GM12878 (cell line): ENCODE measurements around the gene RSPRY1. TPM values are rescaled to one million over a fixed set of nuclear protein-coding genes. Genes with fewer than 3 reads are reported as not detected.

Experiments used
- ATAC-seq: fragments of 200-7000 bp; cut with Tn5 transposase; 3 replicates; pipeline ENCODE4 v1.9.1; 2020; ENCODE audit warnings: mild to moderate bottlenecking, moderate library complexity
- BruUV-seq: library from RNA; stranded (reverse); fragments of 400-500 nt; replicated peaks from 2 replicates; lab custom pipeline; 2021; lab: Mats Ljungman, UMichigan
- CTCF ChIA-PET: fragments of 300-600 bp; sonication (Branson Sonifier 250); formaldehyde crosslinking; extraction: SDS; loops from one replicate; lab custom pipeline; 2021; ENCODE audit warnings: inconsistent platforms; lab: Yijun Ruan, JAX
- POLR2A ChIA-PET: fragments of 350-600 bp; formaldehyde crosslinking; extraction: SDS; loops from one replicate; lab custom pipeline; 2021; ENCODE audit warnings: inconsistent platforms; lab: Charles Lee
- RAD21 ChIA-PET: fragments of 300-600 bp; sonication (Branson Sonifier 250); formaldehyde crosslinking; loops from one replicate; lab custom pipeline; 2023; ENCODE audit warnings: antibody characterized with exemption; ENCODE audit not compliant: unreplicated experiment; lab: Charles Lee
- SMC1A ChIA-PET: fragments of 300-600 bp; sonication (Branson Sonifier 250); formaldehyde crosslinking; loops from one replicate; lab custom pipeline; 2023; ENCODE audit not compliant: unreplicated experiment, uncharacterized antibody; lab: Charles Lee
- DNase-seq: peaks from one replicate; pipeline ENCODE4 v3.0.0-alpha.2; 2011; ENCODE audit warnings: low read depth, low spot score
- FAIRE-seq: peaks from 3 replicates; lab custom pipeline; 2011; peaks lifted over from hg19 to GRCh38; lab: Jason Lieb, UNC
- H2AFZ ChIP-seq: 2 replicates; pipeline ENCODE4 v1.6.0; 2011; ENCODE audit warnings: low read depth, low read length, control low read depth; ENCODE audit not compliant: control insufficient read depth
- H3K27ac ChIP-seq: 2 replicates; pipeline ENCODE4 v1.5.1; 2011; ENCODE audit warnings: control low read depth; ENCODE audit not compliant: control insufficient read depth, insufficient read depth
- H3K27me3 ChIP-seq, 2 experiments: replicated peaks in 1 of 2; 2 replicates each; pipeline versions ENCODE4 v1.6.0 to v1.6.1; 2011; ENCODE audit warnings: low read length in 1 of 2; ENCODE audit not compliant: control insufficient read depth in 2 of 2, insufficient read depth in 2 of 2
- H3K36me3 ChIP-seq, 2 experiments: 2 replicates each; pipeline ENCODE4 v1.5.1; 2011; ENCODE audit warnings: low read length in 1 of 2; ENCODE audit not compliant: control insufficient read depth in 2 of 2, insufficient read depth in 2 of 2
- H3K4me1 ChIP-seq: 2 replicates; pipeline ENCODE4 v1.6.1; 2011; ENCODE audit warnings: mild to moderate bottlenecking, low read length, moderate library complexity, mixed read lengths; ENCODE audit not compliant: control insufficient read depth, insufficient read depth
- H3K4me2 ChIP-seq: 2 replicates; pipeline ENCODE4 v1.6.0; 2011; ENCODE audit warnings: control low read depth; ENCODE audit not compliant: control insufficient read depth, insufficient read depth
- H3K4me3 ChIP-seq: fragments of 200-600 bp; sonication (generic); 2 replicates; pipeline ENCODE4 v1.5.1; 2016
- H3K79me2 ChIP-seq: 2 replicates; pipeline ENCODE4 v1.6.0; 2011; ENCODE audit warnings: low read length; ENCODE audit not compliant: control insufficient read depth, insufficient read depth
- H3K9ac ChIP-seq: 2 replicates; pipeline ENCODE4 v1.8.0; 2011; ENCODE audit warnings: low read length, control low read depth, mixed read lengths; ENCODE audit not compliant: control insufficient read depth, insufficient read depth
- H3K9me3 ChIP-seq: replicated peaks from 3 replicates; pipeline ENCODE4 v1.5.1; 2011; ENCODE audit warnings: mild to moderate bottlenecking, low read length; ENCODE audit not compliant: control insufficient read depth, insufficient read depth
- H4K20me1 ChIP-seq: 2 replicates; pipeline ENCODE4 v1.6.0; 2011; ENCODE audit not compliant: control insufficient read depth, insufficient read depth
- E2F8 ChIP-seq: fragments of 450-650 bp; IDR thresholded peaks from 2 replicates; pipeline ENCODE4 v1.6.1; 2018; ENCODE audit warnings: mild to moderate bottlenecking, low read depth, moderate library complexity; ENCODE audit not compliant: partially characterized antibody
- HSF1 ChIP-seq: fragments of 150-350 bp; IDR thresholded peaks from 2 replicates; pipeline ENCODE4 v1.6.1; 2014; ENCODE audit warnings: mild to moderate bottlenecking, low read depth, low read length
- MXI1 ChIP-seq: fragments of 150-350 bp; IDR thresholded peaks from 2 replicates; pipeline ENCODE4 v1.6.1; 2011; ENCODE audit warnings: low read depth, mild to moderate bottlenecking, inconsistent platforms, low read length, improper control_type of control experiment
- NFIC ChIP-seq: IDR thresholded peaks from 2 replicates; pipeline ENCODE4 v1.6.1; 2012; ENCODE audit warnings: low read depth, mild to moderate bottlenecking, inconsistent platforms, low read length, moderate library complexity
- NFXL1 ChIP-seq: fragments of 450-650 bp; IDR thresholded peaks from 2 replicates; pipeline ENCODE4 v1.6.1; 2017; ENCODE audit warnings: antibody characterized with exemption, mild to moderate bottlenecking, borderline replicate concordance
- NRF1 ChIP-seq: conservative IDR thresholded peaks from 2 replicates; pipeline ENCODE4 v1.6.1; 2011; ENCODE audit warnings: mild to moderate bottlenecking, low read depth, low read length, improper control_type of control experiment
- POU2F2 ChIP-seq: IDR thresholded peaks from 3 replicates; pipeline ENCODE4 v1.6.1; 2011; ENCODE audit warnings: low read depth, mild to moderate bottlenecking, low read length, borderline replicate concordance
- SREBF1 ChIP-seq: IDR thresholded peaks from 2 replicates; pipeline ENCODE4 v1.6.1; 2012; ENCODE audit warnings: mild to moderate bottlenecking, low read length
- STAT3 ChIP-seq: IDR thresholded peaks from 2 replicates; pipeline ENCODE4 v1.6.1; 2011; ENCODE audit warnings: low read depth, low read length, improper control_type of control experiment
- TBL1XR1 ChIP-seq: IDR thresholded peaks from 2 replicates; pipeline ENCODE4 v1.6.1; 2012; ENCODE audit warnings: low read depth, low read length, improper control_type of control experiment
- TCF3 ChIP-seq: IDR thresholded peaks from 2 replicates; pipeline ENCODE4 v1.6.1; 2012; ENCODE audit warnings: low read depth, mild to moderate bottlenecking, low read length, borderline replicate concordance; ENCODE audit not compliant: insufficient read depth
- YBX1 ChIP-seq: fragments of 450-650 bp; IDR thresholded peaks from 2 replicates; pipeline ENCODE4 v1.6.1; 2016; ENCODE audit warnings: antibody characterized with exemption
- ZZZ3 ChIP-seq: IDR thresholded peaks from 2 replicates; pipeline ENCODE4 v1.6.1; 2011; ENCODE audit warnings: low read depth; ENCODE audit not compliant: control insufficient read depth, insufficient read length
- WGBS: methylation state at CpG from one replicate; pipeline ENCODE4 v1.1.6; 2016; ENCODE audit warnings: low lambda C conversion rate; ENCODE audit not compliant: insufficient replicate concordance, insufficient coverage; ENCODE audit errors: missing lambda C conversion rate; 5-methylcytosine and 5-hydroxymethylcytosine counted together
- in situ Hi-C: fragments of 300-500 bp; cut with MboI; formaldehyde crosslinking; loops from 9 replicates; pipeline ENCODE4 v1.14.3; 2018; ENCODE audit warnings: mixed read lengths
- intact Hi-C: fragments of 100-400 bp; cut with micrococcal nuclease; formaldehyde crosslinking; loops from one replicate; pipeline ENCODE4 v1.14.2; 2022; ENCODE audit not compliant: unreplicated experiment
- polyA plus RNA-seq, 11 experiments: library from polyadenylated mRNA; depleted of rRNA in 4 of 11; unstranded in 6 of 11; stranded (reverse) in 5 of 11; fragments of >200 nt; fragmentation: Nextera tagmentation in 4 of 11; fragmentation: Illumina TruSeq in 1 of 11; extraction: Ambion mirVana in 4 of 11; extraction: Trizol in 1 of 11; gene quantifications; 1 replicate in 1 of 11; 2 replicates in 10 of 11; pipeline versions ENCODE4 v1.2.1 to v1.2.3, GENCODE V29; 2011 to 2016; ENCODE audit warnings: inconsistent platforms in 2 of 11, missing spikeins in 2 of 11, low read depth in 1 of 11
- total RNA-seq, 4 experiments: library from RNA; depleted of rRNA in 3 of 4; stranded (reverse); fragments of >200 nt in 3 of 4; fragmentation: Illumina TruSeq in 1 of 4; extraction: Trizol in 1 of 4; gene quantifications; 2 replicates each; pipeline versions ENCODE4 v1.2.1 to v1.2.3, GENCODE V29; 2013 to 2021
- TF ChIP-seq, protein P1 (sequence below): fragments of 450-650 bp; formaldehyde crosslinking; IDR thresholded peaks from 2 replicates; pipeline ENCODE4 v1.4.0; 2020; ENCODE audit warnings: mild to moderate bottlenecking, moderate library complexity

The RSPRY1 gene
- total and polyA plus RNA-seq, 10 of the 15 experiments (the other 5 are each of a cell fraction or from before 2014, with no cell fraction given) = 18.5 to 57.0 (median 41.2) TPM

DNA sequence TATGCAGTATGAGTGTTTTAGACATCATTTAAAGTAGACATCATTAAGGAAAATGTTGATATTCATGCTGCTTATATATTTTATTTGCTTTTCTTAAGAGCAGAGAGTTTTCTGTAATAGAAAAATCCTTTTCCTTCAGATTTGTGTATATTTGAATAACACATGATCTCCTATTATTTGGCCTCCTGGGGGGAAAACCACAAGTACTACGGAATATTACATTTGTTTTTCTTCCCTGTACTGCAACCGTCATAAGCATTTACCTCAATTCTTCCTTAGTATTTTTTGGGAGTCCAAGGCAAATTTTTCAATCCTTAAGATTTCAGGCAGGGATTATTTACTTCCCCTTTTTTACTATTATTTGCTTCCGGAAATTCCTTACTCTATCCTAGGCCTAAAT lies 6.0 kb downstream of the RSPRY1 start (continued):
- TF ChIP-seq TCF3 (no peak), E2F8 (no peak), YBX1 (no peak), NFXL1 (no peak), STAT3 (no peak)

- Histone ChIP-seq H3K27ac (peak overlapping the region; percentile 35), H3K36me3 (no peaks in the 10 kb centered on the region), H3K4me1 (peaks cover 13% of the 10 kb centered on the region), H3K4me3 (peak overlapping the region; percentile 20; the same call in 1 of the 2 replicates), H4K20me1 (no peaks in the 10 kb centered on the region), H3K4me2 (peak overlapping the region; percentile 72), H2AFZ (no peak overlapping the region), H3K9me3 (no peaks in the 10 kb centered on the region), H3K27me3 (no peaks in the 10 kb centered on the region), H3K79me2 (peaks cover 84% of the 10 kb centered on the region), H3K9ac (no peak overlapping the region; the same call in 1 of the 2 replicates)
- ChIA-PET SMC1A (interaction anchor here (0.6 to 1.7 kb wide), 5 partner anchors 8 to 226 kb away, joined by 3 to 4 read pairs (median 3); no protein-coding TSS in a partner anchor), RAD21 (interaction anchor here (0.8 to 1.4 kb wide), 2 partner anchors 74 to 96 kb away, joined by 3 to 4 read pairs; no protein-coding TSS in a partner anchor), CTCF (interaction anchor here (0.6 to 1.4 kb wide), 5 partner anchors 86 to 229 kb away, joined by 3 to 4 read pairs (median 3); no protein-coding TSS in a partner anchor), POLR2A (interaction anchor here (0.6 to 1.5 kb wide), 6 partner anchors 13 to 434 kb away, joined by 3 to 7 read pairs (median 4); no protein-coding TSS in a partner anchor)
- no peak for FAIRE-seq
- BruUV-seq = no TSS peak
- in situ Hi-C loops = no loop called here
- no peak for DNase-seq
- intact Hi-C loops = no loop called here
- 61% methylated on average over 7 of the region's 7 CpGs for WGBS
- peak; percentile 72 for ATAC-seq
- no peak for TF ChIP-seq TBL1XR1
- no peak for TF ChIP-seq NRF1
- TF ChIP-seq, protein P1, sequence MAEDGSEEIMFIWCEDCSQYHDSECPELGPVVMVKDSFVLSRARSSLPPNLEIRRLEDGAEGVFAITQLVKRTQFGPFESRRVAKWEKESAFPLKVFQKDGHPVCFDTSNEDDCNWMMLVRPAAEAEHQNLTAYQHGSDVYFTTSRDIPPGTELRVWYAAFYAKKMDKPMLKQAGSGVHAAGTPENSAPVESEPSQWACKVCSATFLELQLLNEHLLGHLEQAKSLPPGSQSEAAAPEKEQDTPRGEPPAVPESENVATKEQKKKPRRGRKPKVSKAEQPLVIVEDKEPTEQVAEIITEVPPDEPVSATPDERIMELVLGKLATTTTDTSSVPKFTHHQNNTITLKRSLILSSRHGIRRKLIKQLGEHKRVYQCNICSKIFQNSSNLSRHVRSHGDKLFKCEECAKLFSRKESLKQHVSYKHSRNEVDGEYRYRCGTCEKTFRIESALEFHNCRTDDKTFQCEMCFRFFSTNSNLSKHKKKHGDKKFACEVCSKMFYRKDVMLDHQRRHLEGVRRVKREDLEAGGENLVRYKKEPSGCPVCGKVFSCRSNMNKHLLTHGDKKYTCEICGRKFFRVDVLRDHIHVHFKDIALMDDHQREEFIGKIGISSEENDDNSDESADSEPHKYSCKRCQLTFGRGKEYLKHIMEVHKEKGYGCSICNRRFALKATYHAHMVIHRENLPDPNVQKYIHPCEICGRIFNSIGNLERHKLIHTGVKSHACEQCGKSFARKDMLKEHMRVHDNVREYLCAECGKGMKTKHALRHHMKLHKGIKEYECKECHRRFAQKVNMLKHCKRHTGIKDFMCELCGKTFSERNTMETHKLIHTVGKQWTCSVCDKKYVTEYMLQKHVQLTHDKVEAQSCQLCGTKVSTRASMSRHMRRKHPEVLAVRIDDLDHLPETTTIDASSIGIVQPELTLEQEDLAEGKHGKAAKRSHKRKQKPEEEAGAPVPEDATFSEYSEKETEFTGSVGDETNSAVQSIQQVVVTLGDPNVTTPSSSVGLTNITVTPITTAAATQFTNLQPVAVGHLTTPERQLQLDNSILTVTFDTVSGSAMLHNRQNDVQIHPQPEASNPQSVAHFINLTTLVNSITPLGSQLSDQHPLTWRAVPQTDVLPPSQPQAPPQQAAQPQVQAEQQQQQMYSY (CRISPR knock-in tag) = no peak
- TF ChIP-seq ZZZ3 = no peak
- TF ChIP-seq HSF1 = no peak
- TF ChIP-seq MXI1 = no peak
- no peak for TF ChIP-seq NFIC
- no peak for TF ChIP-seq SREBF1
- no peak for TF ChIP-seq POU2F2
Measured at GRCh38 chr16:57192720-57193486, 6.8 kb downstream of the RSPRY1 start.
